ENCODE measurements around the gene ZP3. TPM values are rescaled to one million over a fixed set of nuclear protein-coding genes. Genes with fewer than 3 reads are reported as not detected.

The ZP3 gene
- total and polyA plus RNA-seq, 10 of the 15 experiments (the other 5 are each of a cell fraction or from before 2014, with no cell fraction given), result 0.39 to 5.1 (median 2.5) TPM

GRCh38 chr7:76396864-76397263 is 27.9 kb upstream of the ZP3 start:
- Histone ChIP-seq H3K36me3 (ENCODE audit: control insufficient read depth in 2 of 2, insufficient read depth in 2 of 2, low read length in 1 of 2) (no peaks in the 10 kb centered on the region), H3K27ac (ENCODE audit: control insufficient read depth, insufficient read depth) (no peak overlapping the region), H3K9ac (ENCODE audit: control insufficient read depth, insufficient read depth, low read length) (no peak overlapping the region), H3K4me3 (no peak overlapping the region), H3K4me2 (ENCODE audit: control insufficient read depth, insufficient read depth) (no peak overlapping the region), H3K27me3 (replicated peaks in 1 of 2; ENCODE audit: control insufficient read depth in 2 of 2, insufficient read depth in 2 of 2, low read length in 1 of 2) (no peaks in the 10 kb centered on the region; a peak in 1 of 4 replicates), H3K79me2 (ENCODE audit: control insufficient read depth, insufficient read depth, low read length) (no peaks in the 10 kb centered on the region), H2AFZ (ENCODE audit: control insufficient read depth, low read depth, low read length) (peak overlapping the region; percentile 75), H3K9me3 (replicated peaks; ENCODE audit: control insufficient read depth, insufficient read depth, low read length) (no peaks in the 10 kb centered on the region), H3K4me1 (ENCODE audit: control insufficient read depth, insufficient read depth, low read length) (peaks cover 12% of the 10 kb centered on the region), H4K20me1 (ENCODE audit: control insufficient read depth, insufficient read depth) (no peaks in the 10 kb centered on the region)
- DNase-seq (ENCODE audit: low read depth, low spot score), result no peak
- no TSS peak for BruUV-seq (replicated peaks)
- SMC1A ChIA-PET (ENCODE audit: uncharacterized antibody, unreplicated experiment), result interaction anchor here (0.5 kb wide), 1 partner anchor 37 kb away, joined by 3 read pairs; no protein-coding TSS in a partner anchor
- RAD21 ChIA-PET (ENCODE audit: unreplicated experiment), result no interaction called here
- WGBS (ENCODE audit: insufficient coverage, insufficient replicate concordance, low lambda C conversion rate, missing lambda C conversion rate), result 55% methylated on average over 8 of the region's 8 CpGs
- CTCF ChIA-PET, result no interaction called here
- intact Hi-C loops (cut with micrococcal nuclease; ENCODE audit: unreplicated experiment), result no loop called here
- FAIRE-seq, result peak; percentile 7
- TF ChIP-seq ZNF384 (IDR thresholded peaks at IDR 0.05; ENCODE audit: borderline replicate concordance, low read depth, low read length) (no peak), MLLT1 (IDR thresholded peaks at IDR 0.05) (no peak), PRDM15 (CRISPR knock-in tag; IDR thresholded peaks at IDR 0.05) (no peak), ZNF207 (IDR thresholded peaks at IDR 0.05; ENCODE audit: borderline replicate concordance) (no peak), HSF1 (IDR thresholded peaks at IDR 0.05; ENCODE audit: low read depth, low read length) (no peak)
- in situ Hi-C loops (cut with MboI), result no loop called here
- POLR2A ChIA-PET, result interaction anchor here (1.8 kb wide), 1 partner anchor 39 kb away, joined by 6 read pairs; no protein-coding TSS in a partner anchor
- ATAC-seq, result no peak

Measured in GM12878 (cell line).